SKM-1 treated with dmso at 0.1 percent for 144 hours (cell line): ENCODE data around the gene ERVW-1.

Experiments used
- DNase-seq: peaks from one replicate; lab custom pipeline; 2025; ENCODE audit not compliant: unreplicated experiment; lab: John Stamatoyannopoulos, UW

ERVW-1 gene

GRCh38 chr7:92432299-92432946, 45.3 kb downstream of the ERVW-1 start:
- DNase-seq = no peak

- DNase-seq = no peak
These were observed 50.6 kb downstream of the ERVW-1 start for GRCh38 chr7:92427193-92427592.

- no peak for DNase-seq
These were observed 52.3 kb downstream of the ERVW-1 start for GRCh38 chr7:92425311-92425947.

- no peak for DNase-seq
These were observed 54.0 kb downstream of the ERVW-1 start for GRCh38 chr7:92423710-92424131.

GRCh38 chr7:92422926-92423325, 54.8 kb downstream of the ERVW-1 start:
- DNase-seq = no peak

GRCh38 chr7:92421676-92422435, 55.9 kb downstream of the ERVW-1 start:
- peak; percentile 33 for DNase-seq
